Prostate gland (tissue), 2 donors: ENCODE data around the gene ATRN.

Experiments
- POLR2AphosphoS5 ChIP-seq: sonication (generic); formaldehyde crosslinking; IDR thresholded peaks from one replicate; pipeline ENCODE4 v1.6.1; 2017; ENCODE audit warnings: antibody characterized with exemption
- TF ChIP-seq, protein P1 (sequence below), 4 experiments: fragments of 200-600 bp in 2 of 4; fragments of 450-650 bp in 2 of 4; sonication (generic) in 2 of 4; IDR thresholded peaks; 1 replicate in 3 of 4; 2 replicates in 1 of 4; pipeline ENCODE4 v1.5.1; 2016 to 2019; ENCODE audit warnings: antibody characterized with exemption in 4 of 4, mild to moderate bottlenecking in 2 of 4, moderate library complexity in 2 of 4

DNA sequence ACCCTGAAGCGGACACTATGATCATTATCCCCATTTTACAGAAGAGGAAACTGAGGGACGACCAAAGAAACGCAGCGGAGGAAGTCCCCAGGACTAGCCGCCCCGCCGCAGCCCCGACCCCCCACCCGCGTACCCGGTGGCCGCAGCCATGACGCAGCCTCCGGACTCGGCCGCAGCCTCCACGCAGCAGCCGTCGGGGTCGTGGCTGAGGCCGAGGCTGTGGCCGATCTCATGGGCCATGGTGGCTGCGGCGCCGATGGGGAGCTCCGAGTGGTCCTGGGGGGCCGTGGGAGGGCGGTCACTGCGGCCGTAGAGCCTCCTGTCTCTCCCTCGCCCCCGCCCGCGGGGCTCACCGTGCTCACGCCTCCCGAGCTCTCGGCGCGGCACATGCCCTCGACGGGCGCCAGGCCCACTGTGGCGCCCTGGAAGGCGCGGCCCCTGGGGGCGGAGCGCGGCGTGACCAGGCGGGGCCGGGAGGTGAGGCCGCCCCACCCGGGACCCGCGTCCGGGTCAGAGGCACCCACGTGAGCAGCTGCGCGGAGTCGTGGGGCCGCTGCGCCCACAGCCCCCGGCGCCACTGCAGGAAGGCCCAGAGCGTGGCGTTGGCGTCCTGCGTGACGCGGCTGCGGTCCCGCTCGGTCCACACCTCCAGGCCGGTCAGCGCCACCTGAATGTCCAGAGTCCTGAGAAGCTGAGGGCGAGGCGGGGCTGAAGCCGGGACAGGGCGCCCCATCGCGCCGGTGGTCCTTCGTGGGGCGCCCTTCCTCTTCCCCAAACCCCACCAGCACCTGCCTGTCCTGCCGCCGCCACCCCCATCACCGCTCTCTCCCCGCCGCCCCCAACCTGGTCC, 202.6 kb downstream of the ATRN start:
- TF ChIP-seq, protein P1, sequence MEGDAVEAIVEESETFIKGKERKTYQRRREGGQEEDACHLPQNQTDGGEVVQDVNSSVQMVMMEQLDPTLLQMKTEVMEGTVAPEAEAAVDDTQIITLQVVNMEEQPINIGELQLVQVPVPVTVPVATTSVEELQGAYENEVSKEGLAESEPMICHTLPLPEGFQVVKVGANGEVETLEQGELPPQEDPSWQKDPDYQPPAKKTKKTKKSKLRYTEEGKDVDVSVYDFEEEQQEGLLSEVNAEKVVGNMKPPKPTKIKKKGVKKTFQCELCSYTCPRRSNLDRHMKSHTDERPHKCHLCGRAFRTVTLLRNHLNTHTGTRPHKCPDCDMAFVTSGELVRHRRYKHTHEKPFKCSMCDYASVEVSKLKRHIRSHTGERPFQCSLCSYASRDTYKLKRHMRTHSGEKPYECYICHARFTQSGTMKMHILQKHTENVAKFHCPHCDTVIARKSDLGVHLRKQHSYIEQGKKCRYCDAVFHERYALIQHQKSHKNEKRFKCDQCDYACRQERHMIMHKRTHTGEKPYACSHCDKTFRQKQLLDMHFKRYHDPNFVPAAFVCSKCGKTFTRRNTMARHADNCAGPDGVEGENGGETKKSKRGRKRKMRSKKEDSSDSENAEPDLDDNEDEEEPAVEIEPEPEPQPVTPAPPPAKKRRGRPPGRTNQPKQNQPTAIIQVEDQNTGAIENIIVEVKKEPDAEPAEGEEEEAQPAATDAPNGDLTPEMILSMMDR (IDR thresholded peaks at IDR 0.05), result no peak
- no peak for TF ChIP-seq POLR2AphosphoS5
